KMS-11 (cell line): ENCODE data around the gene SBK1.

Experiments
- H2AFZ ChIP-seq: fragments of 200-600 bp; sonication (generic); 2 replicates; pipeline ENCODE4 v1.6.1; 2016; ENCODE audit warnings: antibody characterized with exemption, mixed run types, low read depth
- H3K27ac ChIP-seq: fragments of 200-600 bp; sonication (generic); 2 replicates; pipeline ENCODE4 v1.6.1; 2016; ENCODE audit warnings: mild to moderate bottlenecking, mixed run types
- H3K27me3 ChIP-seq: fragments of 200-600 bp; sonication (generic); 2 replicates; pipeline ENCODE4 v1.6.1; 2017; ENCODE audit warnings: mild to moderate bottlenecking, low read depth, mixed run types, moderate library complexity; ENCODE audit not compliant: insufficient read depth
- H3K36me3 ChIP-seq: fragments of 200-600 bp; sonication (generic); 2 replicates; pipeline ENCODE4 v1.6.1; 2017; ENCODE audit warnings: mild to moderate bottlenecking, mixed run types; ENCODE audit not compliant: insufficient read depth
- H3K4me1 ChIP-seq: fragments of 200-600 bp; sonication (generic); 2 replicates; pipeline ENCODE4 v1.6.1; 2016; ENCODE audit warnings: mild to moderate bottlenecking, low read depth, mixed run types; ENCODE audit not compliant: poor library complexity, severe bottlenecking
- H3K4me2 ChIP-seq: fragments of 200-600 bp; sonication (generic); 2 replicates; pipeline ENCODE4 v1.7.0; 2016; ENCODE audit warnings: mild to moderate bottlenecking, mixed run types
- H3K4me3 ChIP-seq: fragments of 200-600 bp; sonication (generic); IDR thresholded peaks from 2 replicates; pipeline ENCODE4 v1.6.1; 2017; ENCODE audit warnings: low read depth, low read length, mixed read lengths; ENCODE audit not compliant: insufficient read depth
- H3K79me2 ChIP-seq: fragments of 200-600 bp; sonication (generic); 2 replicates; pipeline ENCODE4 v1.6.1; 2016; ENCODE audit warnings: low read depth, mixed run types; ENCODE audit not compliant: insufficient read depth
- H3K9ac ChIP-seq: fragments of 200-600 bp; sonication (generic); 2 replicates; pipeline ENCODE4 v1.6.1; 2016; ENCODE audit warnings: mild to moderate bottlenecking, mixed run types
- H4K20me1 ChIP-seq: fragments of 200-600 bp; sonication (generic); 2 replicates; pipeline ENCODE4 v1.6.1; 2016; ENCODE audit warnings: mild to moderate bottlenecking, mixed run types; ENCODE audit not compliant: insufficient read depth
- TF ChIP-seq, protein P1 (sequence below): fragments of 200-600 bp; sonication (generic); conservative IDR thresholded peaks from 2 replicates; pipeline ENCODE4 v1.6.1; 2017; ENCODE audit warnings: low read depth, mild to moderate bottlenecking, antibody characterized with exemption, low read length, moderate library complexity, mixed read lengths

Gene SBK1

DNA sequence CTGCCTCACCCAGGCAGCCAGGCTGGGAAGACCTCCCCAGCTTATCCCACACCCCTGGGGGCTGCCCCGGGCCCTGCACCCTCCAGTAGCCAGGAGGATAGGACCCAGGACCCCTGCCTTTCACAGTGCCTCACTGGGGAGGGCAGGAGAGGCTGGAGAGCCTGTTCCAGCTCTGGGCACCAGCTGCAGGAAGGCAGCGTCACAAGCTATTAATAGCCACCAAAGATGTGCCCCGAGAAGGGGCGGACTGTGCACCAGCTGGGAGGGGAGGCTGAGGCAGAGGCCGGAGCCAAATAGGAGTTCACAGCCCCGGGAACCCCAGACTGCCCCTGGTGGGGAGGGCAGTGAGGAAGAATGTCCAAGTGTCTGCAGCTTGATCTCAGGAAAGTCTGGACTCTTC lies 8.8 kb downstream of the SBK1 start:
- Histone ChIP-seq H3K9ac (no peak overlapping the region), H3K27ac (no peak overlapping the region), H3K4me1 (no peaks in the 10 kb centered on the region), H3K4me3 (no peak overlapping the region), H2AFZ (no peak overlapping the region), H4K20me1 (no peaks in the 10 kb centered on the region; the same call in 1 of the 2 replicates), H3K36me3 (no peaks in the 10 kb centered on the region), H3K4me2 (no peak overlapping the region), H3K27me3 (peaks cover 80% of the 10 kb centered on the region), H3K79me2 (no peaks in the 10 kb centered on the region)
- TF ChIP-seq, protein P1, sequence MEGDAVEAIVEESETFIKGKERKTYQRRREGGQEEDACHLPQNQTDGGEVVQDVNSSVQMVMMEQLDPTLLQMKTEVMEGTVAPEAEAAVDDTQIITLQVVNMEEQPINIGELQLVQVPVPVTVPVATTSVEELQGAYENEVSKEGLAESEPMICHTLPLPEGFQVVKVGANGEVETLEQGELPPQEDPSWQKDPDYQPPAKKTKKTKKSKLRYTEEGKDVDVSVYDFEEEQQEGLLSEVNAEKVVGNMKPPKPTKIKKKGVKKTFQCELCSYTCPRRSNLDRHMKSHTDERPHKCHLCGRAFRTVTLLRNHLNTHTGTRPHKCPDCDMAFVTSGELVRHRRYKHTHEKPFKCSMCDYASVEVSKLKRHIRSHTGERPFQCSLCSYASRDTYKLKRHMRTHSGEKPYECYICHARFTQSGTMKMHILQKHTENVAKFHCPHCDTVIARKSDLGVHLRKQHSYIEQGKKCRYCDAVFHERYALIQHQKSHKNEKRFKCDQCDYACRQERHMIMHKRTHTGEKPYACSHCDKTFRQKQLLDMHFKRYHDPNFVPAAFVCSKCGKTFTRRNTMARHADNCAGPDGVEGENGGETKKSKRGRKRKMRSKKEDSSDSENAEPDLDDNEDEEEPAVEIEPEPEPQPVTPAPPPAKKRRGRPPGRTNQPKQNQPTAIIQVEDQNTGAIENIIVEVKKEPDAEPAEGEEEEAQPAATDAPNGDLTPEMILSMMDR, result no peak

DNA sequence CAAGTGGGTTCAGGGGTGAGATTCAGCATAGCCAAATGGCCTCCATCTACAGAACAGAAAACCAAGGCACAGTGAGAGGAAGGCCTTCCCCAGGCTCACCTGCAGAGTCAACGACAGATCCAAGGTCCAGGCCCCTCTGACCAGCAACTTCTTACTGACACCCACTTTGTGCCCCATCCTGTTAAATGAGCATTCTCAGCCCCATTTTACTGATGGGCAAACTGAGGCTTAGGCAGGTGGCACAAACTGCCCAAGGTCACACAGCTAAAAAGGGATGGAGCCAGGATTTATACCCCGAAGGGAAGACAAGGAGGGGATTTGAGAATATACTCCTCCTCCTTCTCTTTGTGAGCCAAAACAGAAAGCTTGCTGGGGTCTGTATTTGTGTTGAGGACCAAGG lies 9.3 kb downstream of the SBK1 start:
- Histone ChIP-seq H3K79me2 (no peaks in the 10 kb centered on the region), H3K27me3 (peaks cover 81% of the 10 kb centered on the region), H4K20me1 (no peaks in the 10 kb centered on the region; the same call in 1 of the 2 replicates), H3K9ac (no peak overlapping the region), H3K4me2 (no peak overlapping the region), H3K36me3 (no peaks in the 10 kb centered on the region), H3K4me1 (no peaks in the 10 kb centered on the region), H3K4me3 (no peak overlapping the region), H2AFZ (no peak overlapping the region), H3K27ac (no peak overlapping the region)
- TF ChIP-seq, protein P1, result no peak

DNA sequence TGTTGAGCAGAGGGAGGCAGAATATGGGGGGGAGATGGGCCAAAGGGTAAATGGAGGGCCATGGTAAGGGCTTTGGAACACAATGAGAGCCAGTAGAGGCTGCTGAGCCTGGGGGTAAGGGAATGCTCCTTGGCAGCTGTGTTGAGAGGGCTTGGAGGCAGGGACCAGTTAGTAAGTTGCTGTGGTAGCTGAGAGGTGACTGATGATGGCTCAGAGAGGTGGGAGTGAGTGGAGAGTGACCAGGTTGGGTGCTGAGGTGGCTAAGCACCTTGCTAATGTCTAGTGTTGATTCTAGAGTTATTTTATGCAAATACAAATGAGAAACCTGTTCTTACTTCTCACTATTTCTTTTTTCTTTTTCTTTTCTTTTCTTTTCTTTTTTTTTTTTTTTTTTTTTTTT lies 10.8 kb downstream of the SBK1 start:
- Histone ChIP-seq H3K79me2 (no peaks in the 10 kb centered on the region), H2AFZ (no peak overlapping the region), H4K20me1 (no peaks in the 10 kb centered on the region; the same call in 1 of the 2 replicates), H3K9ac (no peak overlapping the region), H3K27ac (no peak overlapping the region), H3K4me1 (no peaks in the 10 kb centered on the region), H3K27me3 (peaks cover 89% of the 10 kb centered on the region), H3K4me3 (no peak overlapping the region), H3K4me2 (no peak overlapping the region), H3K36me3 (no peaks in the 10 kb centered on the region)
- TF ChIP-seq, protein P1, result no peak

DNA sequence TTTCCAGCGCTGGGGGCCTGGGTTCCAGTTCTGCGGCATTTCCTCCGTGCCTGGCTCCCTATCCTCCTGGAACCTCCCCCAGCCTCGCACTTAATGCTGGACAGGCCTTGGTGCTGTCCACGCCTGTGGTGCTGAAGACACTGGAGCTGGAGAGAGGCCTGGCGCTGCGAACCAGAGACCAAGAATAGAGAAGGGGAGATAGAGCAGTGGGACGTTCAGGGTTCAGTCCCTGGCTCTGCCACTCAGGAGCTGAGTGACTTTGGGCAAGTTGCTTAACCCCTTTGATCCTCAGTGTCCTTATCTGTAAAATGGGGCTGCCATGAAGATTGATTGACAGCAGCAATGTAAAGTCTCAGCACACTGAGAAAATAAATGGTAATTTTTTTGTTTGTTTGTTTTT lies 11.9 kb downstream of the SBK1 start:
- Histone ChIP-seq H3K4me1 (no peaks in the 10 kb centered on the region), H2AFZ (no peak overlapping the region), H3K9ac (no peak overlapping the region), H3K4me2 (no peak overlapping the region), H4K20me1 (no peaks in the 10 kb centered on the region; the same call in 1 of the 2 replicates), H3K36me3 (no peaks in the 10 kb centered on the region), H3K27me3 (peaks cover 91% of the 10 kb centered on the region), H3K4me3 (no peak overlapping the region), H3K27ac (no peak overlapping the region), H3K79me2 (no peaks in the 10 kb centered on the region)
- TF ChIP-seq, protein P1, result no peak
